ENCODE data around the gene USPL1.
A peak's percentile ranks its signal among the peaks of the same experiment; 100 is the strongest.
"Not testable (repeated sequence)": the region's sequence is repeated elsewhere in the genome, so short reads cannot be mapped to it uniquely, and the experiment has no call there.

The USPL1 gene

DNA sequence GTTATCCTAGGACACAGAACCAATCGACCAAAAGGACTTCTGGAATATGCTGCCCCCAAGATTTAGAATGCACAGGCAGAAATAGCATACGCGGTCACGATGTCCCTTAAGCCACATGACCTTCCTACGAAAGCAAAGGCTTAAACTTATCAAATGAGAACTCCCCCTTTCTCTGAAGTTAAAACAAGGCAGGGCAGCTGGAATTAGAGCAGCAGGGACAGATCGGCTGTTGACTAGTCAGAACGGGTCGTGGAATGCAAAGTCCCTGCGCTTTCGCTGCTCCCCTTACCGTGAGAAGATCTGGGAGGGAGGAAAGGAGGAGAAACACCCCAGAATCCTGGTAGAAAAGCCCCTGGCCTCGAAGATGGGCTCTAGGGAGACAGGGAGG, 799 bp upstream of the USPL1 start:
- DNase-seq, result peak; percentile 47

DNA sequence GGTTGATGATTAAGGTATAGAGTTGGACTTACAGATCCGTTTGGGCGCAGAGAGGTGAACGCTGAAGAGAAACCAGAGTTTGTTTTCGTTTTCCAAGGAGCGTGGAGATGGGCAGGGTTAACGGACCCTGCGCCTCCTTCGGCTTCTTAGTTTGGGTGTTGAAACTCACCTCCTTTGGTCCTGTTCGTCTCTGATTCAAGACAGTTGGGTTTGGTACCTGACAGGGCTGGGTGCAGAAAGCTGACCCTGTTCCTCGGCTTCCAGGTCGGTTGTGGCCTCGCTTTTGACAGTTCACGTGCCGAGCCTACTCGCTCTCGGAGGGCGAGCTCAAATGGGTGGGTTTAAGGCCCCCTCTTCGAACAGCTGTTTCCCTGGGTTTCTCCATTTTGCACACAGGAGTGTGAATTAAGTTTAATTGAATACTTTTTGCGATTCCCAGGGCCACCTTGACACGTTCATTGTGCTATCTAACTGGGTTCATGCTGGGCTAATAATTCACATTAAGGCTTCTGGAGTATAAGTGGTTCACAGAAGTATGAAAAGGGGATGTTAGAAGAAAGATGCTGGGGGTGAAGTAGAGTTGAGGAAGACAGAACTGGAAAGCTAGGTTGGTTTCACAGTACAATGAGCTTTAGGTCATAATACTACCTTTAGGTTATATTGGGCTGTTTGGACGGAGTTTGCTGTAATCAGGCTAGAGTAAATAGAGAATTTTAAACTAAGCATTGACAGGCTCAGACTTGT, 638 bp downstream of the USPL1 start:
- DNase-seq, result peak; percentile 11

DNA sequence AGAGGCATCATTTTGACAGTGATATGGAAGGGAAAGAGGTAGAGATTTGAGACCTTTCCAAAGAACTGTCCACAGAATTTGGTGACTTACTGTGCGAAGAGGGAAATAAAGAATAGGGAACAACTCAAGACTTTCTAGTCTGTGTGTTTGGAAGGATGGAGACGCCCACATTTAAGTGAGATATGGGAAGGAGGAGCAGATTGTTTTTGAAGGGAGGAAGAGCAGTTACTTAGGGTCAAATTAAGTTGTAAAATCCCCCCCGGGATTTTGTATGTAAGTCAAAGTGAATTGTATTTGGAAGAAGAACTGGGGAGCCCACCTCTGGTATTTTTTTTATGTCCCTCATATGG, 1.2 kb downstream of the USPL1 start:
- no peak for DNase-seq

DNA sequence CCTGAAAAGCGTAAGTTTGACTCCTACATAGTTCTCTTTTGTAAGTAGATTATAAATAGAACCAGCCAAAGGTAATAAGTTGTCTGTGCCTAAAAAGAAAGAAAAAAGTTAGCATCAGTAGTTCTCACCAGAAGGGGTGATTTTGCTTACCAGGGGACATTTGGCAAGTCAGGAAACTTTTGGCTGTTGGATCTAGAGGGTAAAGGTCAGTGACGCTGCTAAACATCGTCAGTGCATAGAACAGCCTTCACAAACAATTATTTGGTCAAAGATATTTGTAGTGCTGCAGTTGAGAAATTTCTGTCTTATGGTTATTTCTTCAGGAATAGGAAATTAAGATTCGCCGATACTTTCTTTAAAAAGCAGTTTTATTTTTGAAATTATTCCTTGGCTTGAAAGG, 2.0 kb downstream of the USPL1 start:
- DNase-seq, result no peak

DNA sequence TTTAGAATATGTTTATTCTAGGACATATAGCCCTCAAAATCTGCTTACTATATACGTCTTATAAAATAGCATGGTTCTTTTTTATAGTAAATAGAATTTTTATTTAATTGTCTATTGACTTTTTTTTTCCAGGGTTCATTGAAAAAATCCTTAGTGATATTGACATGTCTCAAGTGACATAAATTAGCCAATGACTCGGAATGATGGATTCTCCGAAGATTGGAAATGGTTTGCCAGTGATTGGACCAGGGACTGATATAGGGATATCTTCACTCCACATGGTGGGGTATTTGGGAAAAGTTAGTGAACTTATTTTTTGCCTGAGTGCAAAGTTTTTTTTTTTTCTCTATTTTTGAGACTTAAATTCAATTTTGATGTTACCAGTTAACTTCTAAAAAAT, 3.2 kb downstream of the USPL1 start:
- DNase-seq, result no peak

DNA sequence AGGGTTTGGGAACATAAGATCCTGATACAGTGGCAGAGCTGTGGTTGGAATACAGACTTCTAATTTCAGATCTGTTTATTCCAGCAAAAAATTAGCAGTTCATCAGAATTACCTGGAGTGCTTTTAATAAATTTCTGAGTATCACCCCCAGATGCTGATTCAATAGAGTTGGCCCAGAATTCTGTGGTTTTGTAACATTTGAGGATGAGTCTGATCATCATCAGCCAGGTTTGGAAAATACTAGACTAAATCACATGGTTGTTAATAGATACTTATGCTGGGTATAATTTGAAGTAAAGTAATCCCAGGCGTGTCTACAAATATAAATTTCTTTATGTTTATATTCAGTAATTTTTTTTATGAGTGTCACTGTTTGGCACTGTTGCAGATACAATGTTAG, 4.8 kb downstream of the USPL1 start:
- DNase-seq, result no peak

DNA sequence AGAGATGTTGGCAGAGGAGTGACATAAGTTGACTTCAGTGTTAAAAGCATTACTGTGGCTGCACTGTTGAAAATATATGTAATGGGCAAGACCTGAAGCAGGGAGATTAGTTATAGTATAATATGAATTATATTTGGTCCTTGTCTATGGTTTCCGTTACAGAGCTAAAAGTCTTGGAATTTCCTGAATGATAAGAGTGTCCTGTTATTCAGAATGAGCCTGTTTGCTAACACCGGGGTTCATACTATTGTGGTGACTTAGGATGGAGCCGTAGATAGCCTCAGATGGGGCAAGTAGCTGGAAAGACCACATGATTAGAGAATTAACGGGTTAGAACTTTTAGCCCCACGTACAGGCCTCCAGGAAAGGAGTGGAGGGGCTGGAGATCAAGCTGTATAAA, 5.7 kb downstream of the USPL1 start:
- DNase-seq, result no peak

DNA sequence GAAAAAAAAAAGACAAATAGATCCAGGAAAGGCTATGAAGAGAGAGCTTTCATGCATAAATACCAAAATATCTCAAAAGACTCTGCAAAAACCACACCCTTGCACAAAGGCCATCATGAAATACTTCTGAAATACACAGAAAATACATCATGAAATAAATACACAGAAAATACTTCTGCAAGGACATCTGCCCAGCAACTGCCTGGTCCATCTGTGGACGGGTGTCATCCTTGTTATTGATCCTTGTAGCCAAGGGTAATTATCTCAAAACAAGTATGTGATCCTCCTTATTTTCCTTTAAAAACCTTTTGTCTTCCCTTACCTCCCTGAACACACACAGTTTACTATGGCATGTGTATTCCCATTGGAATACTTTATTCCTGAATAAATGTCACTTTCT, 6.9 kb downstream of the USPL1 start:
- DNase-seq, result no peak

DNA sequence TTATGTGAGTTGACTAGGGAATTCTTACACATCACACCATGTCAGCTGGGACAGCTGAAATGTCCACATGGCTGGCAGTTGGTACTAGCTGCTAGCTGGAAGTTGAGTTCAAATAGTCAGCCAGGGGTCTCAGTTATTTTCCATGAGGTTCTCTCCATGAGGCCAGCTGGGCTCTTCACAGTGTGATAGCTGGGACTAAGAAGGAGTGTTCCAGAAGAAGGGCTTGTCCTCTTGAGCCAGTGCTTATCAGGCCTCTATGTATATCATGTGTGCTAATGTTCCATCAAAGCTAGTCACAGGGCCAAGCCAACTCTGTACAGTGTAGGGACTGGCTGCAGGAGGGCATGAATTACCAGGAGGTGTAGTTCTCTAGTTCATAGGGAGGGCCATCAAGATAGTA, 11.8 kb downstream of the USPL1 start:
- DNase-seq, result no peak

DNA sequence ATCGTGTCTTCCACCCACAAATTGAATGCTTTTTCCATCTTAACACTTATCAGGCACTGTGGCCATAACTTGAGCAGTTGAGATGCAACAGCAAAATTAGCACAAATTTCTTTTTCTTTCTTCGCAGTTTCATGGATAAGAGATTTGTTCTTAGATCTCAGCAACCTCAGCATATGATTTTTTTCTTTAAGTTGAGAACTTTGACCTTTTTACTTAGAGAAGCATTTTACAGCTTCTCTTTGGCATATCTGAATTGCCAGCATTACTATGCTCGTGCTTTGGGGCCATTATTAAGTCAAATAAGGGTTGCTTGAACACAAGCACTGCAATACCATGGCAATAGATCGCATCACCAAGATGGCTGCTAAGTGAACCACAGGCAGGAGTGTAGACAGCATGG, 16.1 kb downstream of the USPL1 start:
- DNase-seq, result no peak

DNA sequence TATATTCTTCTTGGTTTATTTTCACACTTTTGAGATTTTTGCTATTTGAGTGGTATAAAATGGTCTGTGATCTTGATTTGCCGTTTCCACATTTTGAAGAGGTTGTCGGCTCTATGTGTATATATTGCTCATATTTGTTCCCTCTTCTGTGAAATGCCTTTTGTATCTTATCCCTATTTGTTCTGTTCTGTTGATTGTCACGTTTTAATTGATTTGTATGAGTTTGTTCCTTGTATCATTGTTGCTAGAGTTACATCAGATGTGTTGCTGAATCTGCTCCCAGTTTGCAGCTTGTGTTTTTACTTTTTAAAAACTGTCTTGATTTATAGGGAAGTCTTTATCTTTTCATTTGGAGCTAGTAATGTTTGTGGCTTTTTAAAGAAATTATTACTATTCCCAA, 17.1 kb downstream of the USPL1 start:
- no peak for DNase-seq

DNA sequence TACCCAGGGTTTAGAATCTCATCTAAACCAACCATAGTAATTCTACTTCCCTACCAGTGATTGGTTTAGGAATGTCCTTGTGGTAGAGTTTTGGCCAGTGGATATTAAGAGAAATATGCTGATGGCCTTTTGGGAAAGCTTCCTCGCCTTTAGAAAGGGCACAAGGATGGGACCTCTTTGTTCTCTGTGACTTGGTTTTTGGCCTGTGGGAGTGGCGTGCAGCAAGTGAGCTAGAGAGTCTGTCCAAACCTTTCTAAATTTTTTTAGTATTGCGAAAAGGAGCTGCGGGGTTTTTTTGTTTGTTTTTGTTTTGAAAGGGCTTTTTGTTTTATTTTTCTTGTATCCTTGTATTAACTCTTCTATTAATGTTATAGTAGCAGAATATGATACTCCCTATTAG, 20.6 kb downstream of the USPL1 start:
- no peak for DNase-seq

DNA sequence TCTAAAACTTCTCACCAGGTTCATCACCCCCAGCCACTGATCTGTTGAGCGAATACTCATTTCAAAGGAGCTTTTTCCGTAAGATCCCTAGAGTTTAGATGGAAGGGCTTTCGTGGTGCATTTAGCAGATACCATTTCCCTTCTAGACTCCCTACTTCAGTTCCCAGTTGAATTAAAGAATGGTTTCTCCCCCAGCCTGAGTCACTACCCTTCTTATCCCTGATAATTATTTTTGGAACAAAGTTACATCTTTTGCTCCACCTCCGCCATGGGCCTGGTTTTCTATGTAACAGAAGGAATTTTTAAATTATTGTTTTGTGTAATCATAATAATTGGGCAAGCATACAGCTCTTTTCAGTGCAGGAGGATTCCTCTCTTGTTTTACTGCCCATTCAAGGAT, 22.0 kb downstream of the USPL1 start:
- no peak for DNase-seq

DNA sequence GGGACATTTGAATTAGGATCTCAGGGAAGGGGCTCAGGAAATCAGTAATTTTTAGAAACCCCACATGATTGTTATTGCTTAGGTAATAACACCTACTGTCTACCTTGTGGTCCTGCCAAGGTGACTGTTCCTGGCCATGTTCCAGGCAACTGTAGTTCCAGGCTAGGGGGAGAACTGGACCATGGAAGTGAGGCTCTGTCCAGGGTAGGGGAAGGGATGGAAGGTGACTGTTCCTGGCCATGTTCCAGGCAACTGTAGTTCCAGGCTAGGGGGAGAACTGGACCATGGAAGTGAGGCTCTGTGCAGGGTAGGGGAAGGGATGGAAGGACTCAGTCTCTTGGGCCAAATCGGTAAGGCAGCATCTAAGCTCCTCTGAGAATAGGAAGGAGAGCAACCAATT, 23.5 kb downstream of the USPL1 start:
- DNase-seq, result not testable (repeated sequence)

DNA sequence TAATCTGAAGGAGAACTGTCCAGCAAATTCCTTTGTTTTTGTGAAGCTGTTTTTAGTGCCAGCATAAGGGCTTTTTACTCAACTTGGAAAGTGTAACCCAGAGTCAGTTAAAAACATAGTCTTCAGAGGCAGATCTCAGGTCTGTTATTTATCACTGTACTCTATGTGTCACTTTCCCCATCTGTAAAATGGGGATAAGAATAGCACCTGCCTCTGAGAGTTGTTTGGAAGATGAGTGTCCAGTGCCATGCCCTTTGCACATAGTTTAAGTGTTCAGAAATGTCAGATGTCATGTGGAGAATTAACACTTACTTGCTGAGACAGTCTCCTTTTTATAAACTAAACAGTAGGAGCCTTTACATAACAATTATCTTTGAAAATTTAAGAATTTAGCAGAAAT, 27.9 kb downstream of the USPL1 start:
- DNase-seq, result no peak

DNA sequence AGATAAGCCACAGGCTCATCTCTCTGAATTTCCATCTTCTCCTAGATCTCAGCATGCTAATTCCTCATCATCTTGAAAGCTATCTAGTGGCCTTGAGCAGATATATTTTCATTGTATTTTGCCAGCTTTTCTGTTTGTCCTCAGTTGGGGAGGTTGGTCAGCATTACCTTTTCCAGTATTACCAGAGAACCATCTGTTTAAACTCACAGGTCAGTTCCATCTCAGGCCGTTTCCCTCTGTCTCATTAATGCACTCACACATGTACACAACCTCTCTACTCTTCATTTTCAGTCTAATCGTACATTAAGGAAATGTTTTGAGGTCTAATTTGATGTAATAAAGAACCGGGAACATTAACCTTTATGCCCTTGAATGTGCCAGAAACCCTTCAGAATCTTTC, 29.7 kb downstream of the USPL1 start:
- DNase-seq, result no peak

DNA sequence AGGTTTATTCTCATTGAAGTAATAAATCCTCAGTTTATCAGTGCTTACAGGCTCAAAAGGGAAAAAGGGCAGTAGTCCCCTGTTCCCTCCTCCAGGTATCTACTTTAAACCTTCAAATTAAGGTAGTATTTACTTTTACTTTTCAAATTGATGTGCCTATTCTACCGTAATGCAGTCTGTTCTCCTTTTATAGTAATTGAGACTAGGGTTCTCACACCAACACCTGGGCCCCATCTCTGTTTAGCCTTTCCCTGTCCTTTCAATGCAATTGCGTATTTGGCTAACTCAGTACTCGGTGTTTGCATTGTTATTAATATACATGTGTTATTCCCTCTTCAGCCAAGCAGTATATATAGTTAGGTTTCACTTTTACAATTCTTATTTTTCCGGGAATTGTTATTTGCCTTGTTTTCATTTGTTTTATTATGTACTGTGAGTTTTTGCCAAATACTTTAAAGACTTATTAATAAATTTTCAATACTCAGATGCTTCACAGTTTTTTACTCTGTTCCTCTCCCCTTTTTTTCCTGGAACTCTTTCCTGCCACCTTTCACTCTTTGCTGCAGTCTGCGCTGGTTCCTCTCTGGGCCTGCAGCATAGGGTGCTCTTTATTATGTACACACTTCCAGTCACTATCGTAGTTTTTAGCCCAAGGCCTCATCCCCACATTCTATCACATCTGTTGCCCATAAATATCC, 30.3 kb downstream of the USPL1 start:
- no peak for DNase-seq

DNA sequence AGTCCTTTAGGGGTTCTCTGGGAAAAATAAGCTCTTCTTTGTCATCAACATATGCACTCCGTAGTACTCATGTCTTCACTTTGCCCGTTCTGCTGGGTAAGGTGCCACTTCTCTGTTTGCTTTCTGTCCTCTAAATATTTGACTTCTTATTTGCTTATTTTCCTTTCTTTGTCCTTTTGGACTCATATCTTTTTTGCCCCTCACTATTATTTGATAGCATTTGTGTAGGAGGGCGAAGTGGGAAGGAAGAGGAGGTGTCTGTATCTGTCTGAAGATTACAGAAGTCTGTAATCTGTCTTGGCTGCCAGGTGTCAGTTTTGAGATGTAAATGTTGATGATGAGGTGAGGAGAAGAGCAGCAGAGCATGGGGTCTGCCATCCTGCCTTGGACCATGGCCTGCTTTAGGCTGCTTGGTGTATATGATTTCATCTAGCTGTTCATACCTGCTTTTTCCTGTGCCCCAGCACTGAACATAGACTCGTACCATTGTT, 30.8 kb downstream of the USPL1 start:
- no peak for DNase-seq

DNA sequence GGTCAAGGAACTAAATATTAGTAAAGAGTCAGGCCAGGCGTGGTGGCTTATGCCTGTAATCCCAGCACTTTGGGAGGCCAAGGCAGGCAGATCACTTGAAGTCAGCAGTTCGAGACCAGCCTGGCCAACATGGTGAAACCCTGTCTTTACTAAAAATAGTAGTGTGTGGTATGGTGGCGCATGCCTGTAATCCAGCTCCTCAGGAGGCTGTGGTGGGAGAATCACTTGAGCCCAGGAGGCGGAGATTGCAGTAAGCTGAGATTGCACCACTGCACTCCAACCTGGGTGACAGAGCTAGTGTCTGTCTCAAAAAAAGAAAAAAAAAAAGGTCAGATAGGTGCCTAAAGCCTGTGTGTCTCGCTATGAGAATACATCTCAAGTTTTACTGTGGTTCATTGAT, 33.9 kb downstream of the USPL1 start:
- DNase-seq, result not testable (repeated sequence)

DNA sequence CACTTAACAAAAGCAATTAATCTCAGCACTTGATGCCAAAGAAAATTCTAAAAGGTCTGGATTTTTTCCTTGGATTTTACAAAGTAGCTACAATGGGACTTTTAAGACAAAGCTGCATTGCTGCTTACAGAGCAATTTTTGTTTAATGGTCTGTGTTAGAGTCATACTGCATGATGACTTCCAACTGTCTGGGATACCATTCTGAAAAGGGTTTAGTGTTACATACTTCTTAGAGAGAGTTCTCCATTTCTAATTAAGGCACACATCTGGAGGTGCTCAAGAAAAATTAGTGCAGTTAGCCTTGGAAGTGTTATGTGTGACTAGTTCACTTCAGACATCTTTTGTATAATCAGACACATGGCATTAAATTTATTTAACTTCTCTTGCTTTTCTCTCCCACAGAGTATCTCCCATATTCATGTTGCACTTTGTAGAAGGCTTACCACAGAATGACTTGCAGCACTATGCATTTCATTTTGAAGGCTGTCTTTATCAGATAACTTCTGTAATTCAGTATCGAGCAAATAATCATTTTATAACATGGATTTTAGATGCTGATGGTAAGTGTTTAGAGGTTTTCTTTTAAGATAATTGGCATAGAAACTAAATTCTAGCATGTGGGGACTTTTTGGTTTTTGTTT, 35.1 kb downstream of the USPL1 start:
- DNase-seq, result no peak

DNA sequence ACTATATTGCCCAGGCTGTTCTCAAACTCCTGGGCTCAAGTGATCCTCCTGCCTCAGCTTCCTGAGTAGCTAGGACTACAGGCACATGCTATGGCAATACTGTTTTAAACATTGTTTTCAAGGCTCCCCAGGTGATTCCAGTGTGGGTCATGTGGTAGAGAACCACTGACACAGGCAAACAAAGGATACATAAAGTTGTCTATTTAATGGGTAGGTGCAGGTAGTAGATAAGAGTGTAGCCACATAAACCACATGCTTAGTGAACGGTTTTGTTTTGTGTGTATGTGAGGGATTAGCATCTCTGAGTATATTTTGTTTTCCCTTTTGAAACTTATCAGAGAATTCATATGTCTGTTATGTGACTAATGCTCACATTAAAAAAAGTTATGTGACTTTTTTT, 36.7 kb downstream of the USPL1 start:
- no peak for DNase-seq

DNA sequence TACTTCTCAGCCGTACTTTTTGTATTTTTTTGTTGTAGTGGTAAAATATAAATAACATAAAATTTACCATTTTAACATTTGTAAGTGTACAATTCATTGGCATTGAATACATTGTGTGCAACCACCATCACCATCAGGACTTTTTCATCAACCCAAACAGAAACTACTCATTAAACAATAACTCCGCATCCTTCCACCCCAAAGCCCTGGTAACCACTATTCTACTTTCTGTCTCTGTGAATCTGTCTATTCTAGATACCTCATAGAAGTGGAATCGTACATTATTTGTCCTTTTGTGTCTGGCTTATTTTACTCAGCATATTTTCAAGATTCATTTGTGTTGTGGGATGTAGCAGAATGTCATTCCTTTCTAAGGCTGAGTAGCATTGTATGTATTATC, 38.5 kb downstream of the USPL1 start:
- no peak for DNase-seq

DNA sequence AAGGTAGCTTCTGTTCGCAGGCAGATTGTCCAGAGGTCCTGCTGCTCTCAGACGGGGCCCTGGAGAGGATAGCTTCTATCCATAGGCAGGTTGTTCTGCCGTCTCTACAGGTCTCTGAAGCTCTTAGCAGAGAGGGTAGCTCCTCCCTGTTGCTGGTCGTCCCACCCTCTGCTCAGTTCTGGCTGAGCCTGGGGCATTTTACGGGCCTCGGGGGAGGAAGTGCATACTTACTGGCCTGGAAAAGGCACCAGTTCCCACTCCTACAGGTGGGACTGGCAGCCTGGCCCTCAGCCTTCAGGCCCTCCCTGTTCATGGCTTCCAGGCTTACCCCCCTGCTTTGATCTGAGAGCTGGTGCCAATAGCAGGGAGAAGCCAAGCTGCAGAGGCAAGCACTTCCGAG, 42.3 kb downstream of the USPL1 start:
- DNase-seq, result no peak

DNA sequence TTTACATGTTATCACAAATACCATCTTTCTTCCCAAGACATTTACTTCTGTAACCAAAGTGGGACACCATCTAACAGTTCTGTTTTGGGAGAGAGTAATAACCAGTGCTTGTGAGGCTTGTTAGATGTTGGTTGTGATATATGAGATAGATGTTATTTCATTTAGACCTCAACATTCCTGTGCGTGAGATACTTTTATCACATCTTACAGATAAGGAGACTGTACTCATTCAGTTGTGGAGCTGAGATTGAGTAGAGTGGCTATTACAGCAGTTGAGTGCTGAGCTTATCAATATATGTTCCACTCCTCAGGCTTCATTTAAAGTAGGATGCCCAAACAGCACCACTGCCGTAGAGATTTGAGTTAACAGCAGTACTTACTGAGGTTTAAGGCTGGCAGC, 43.1 kb downstream of the USPL1 start:
- no peak for DNase-seq

Data from stimulated activated CD4-positive, alpha-beta T cell treated with anti-CD3 and anti-CD28 coated beads, Interleukin-1b, Interleukin-23, amount 100 ng/mL, for 48 hours (primary cell).